ENCODE data around the gene PCDH1. TPM values are rescaled to one million over a fixed set of nuclear protein-coding genes. Genes with fewer than 3 reads are reported as not detected.

PCDH1 gene
- polyA plus RNA-seq, 1 donor, result 22.4 TPM

- DNase-seq, result no peak
Observed at GRCh38 chr5:141809380-141810096, 68.7 kb downstream of the PCDH1 start.

GRCh38 chr5:141808857-141809256 lies 69.4 kb downstream of the PCDH1 start:
- no peak for DNase-seq

- no peak for DNase-seq
Observed at GRCh38 chr5:141807732-141808131, 70.5 kb downstream of the PCDH1 start.

GRCh38 chr5:141807329-141807728 lies 70.9 kb downstream of the PCDH1 start:
- no peak for DNase-seq

- no peak for DNase-seq
Observed at GRCh38 chr5:141806626-141807025, 71.6 kb downstream of the PCDH1 start.

GRCh38 chr5:141805874-141806595 lies 72.2 kb downstream of the PCDH1 start:
- DNase-seq, result no peak

GRCh38 chr5:141804475-141804874 lies 73.7 kb downstream of the PCDH1 start:
- no peak for DNase-seq

Other genes with a start within 250 kb of the PCDH1 start
- gene HDAC3, start 241.6 kb downstream of the PCDH1 start, polyA plus RNA-seq (ENCODE audit: insufficient read length), result 122 TPM
- 1.1 TPM for gene RELL2, start 241.4 kb downstream of the PCDH1 start, polyA plus RNA-seq (ENCODE audit: insufficient read length)
- 17.3 TPM for gene FCHSD1, start 227.0 kb downstream of the PCDH1 start, polyA plus RNA-seq (ENCODE audit: insufficient read length)
- 21.3 TPM for gene ARAP3, start 196.2 kb downstream of the PCDH1 start, polyA plus RNA-seq (ENCODE audit: insufficient read length)
- gene DELE1, start 45.5 kb upstream of the PCDH1 start, polyA plus RNA-seq (ENCODE audit: insufficient read length), result 133 TPM
- gene PCDH12, start 79.8 kb upstream of the PCDH1 start, polyA plus RNA-seq (ENCODE audit: insufficient read length), result 15.7 TPM
- gene RNF14, start 90.7 kb upstream of the PCDH1 start, polyA plus RNA-seq (ENCODE audit: insufficient read length), result 66.6 TPM
- 66.2 TPM for gene GNPDA1, start 134.6 kb upstream of the PCDH1 start, polyA plus RNA-seq (ENCODE audit: insufficient read length)
- 135 TPM for gene NDFIP1, start 230.4 kb upstream of the PCDH1 start, polyA plus RNA-seq (ENCODE audit: insufficient read length)

All from left kidney (tissue), 2 donors.